HG02973 (cell line): ENCODE results near the gene AVL9.
"Not testable (repeated sequence)": the region's sequence is repeated elsewhere in the genome, so short reads cannot be mapped to it uniquely, and the experiment has no call there.

Experiments used
- ATAC-seq: cut with Tn5 transposase; IDR thresholded peaks from one replicate; pipeline ENCODE4 v1.9.1; 2021; ENCODE audit warnings: moderate library complexity; ENCODE audit not compliant: unreplicated experiment

AVL9 gene

GRCh38 chr7:32495298-32496051 lies at the start of gene AVL9:
AVL9 (plus strand) TSS chr7:32495489; CDS start chr7:32495710, 221 bp downstream.
- peak; percentile 95 for ATAC-seq

GRCh38 chr7:32447218-32447617 lies 48.1 kb upstream of the AVL9 start:
- ATAC-seq, result no peak

- no peak for ATAC-seq
Measured at GRCh38 chr7:32453341-32454011, 41.8 kb upstream of the AVL9 start.

- ATAC-seq, result no peak
Measured at GRCh38 chr7:32458025-32458424, 37.3 kb upstream of the AVL9 start.

GRCh38 chr7:32459788-32460187 lies 35.5 kb upstream of the AVL9 start:
- ATAC-seq, result no peak

DNA sequence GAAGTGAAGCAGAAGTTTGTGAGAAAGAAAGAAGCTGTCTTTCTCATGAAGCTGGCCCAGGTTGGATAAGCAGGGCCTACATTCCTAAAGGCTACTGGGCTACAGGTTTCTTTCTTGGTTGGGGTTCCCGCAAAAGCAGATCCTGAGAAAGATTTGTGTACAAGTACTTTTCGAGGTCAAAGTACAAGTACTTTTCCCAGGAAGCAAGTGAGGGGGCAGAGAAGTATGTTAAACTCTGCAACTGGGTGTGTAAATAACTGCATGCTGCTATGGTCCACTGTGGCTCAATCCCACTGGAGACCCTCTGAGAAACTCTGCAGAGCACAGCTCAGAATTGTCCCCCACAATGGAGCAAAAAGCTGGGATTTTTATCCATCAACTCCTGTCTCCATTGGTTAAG lies 33.8 kb upstream of the AVL9 start:
- ATAC-seq, result no peak

DNA sequence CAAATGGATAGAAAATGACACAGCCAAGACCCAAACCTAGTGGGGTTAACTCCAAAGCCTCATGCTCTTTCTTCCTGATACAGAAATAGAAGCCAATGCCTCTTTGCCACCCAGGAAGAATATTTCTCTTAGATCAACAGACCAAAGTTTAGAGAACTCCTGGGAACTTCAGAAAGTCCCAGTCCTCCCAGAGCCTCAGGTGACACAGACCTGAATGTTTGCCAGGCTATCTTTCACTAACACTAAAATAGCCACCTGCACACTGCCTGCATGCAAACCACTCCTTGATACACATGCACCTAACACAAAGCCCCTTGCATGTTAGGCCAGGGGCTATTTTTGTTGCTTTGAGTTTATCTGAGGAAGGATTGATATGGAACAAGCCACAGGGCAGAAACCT lies 32.8 kb upstream of the AVL9 start:
- ATAC-seq, result no peak

GRCh38 chr7:32462977-32463376 lies 32.3 kb upstream of the AVL9 start:
- no peak for ATAC-seq

DNA sequence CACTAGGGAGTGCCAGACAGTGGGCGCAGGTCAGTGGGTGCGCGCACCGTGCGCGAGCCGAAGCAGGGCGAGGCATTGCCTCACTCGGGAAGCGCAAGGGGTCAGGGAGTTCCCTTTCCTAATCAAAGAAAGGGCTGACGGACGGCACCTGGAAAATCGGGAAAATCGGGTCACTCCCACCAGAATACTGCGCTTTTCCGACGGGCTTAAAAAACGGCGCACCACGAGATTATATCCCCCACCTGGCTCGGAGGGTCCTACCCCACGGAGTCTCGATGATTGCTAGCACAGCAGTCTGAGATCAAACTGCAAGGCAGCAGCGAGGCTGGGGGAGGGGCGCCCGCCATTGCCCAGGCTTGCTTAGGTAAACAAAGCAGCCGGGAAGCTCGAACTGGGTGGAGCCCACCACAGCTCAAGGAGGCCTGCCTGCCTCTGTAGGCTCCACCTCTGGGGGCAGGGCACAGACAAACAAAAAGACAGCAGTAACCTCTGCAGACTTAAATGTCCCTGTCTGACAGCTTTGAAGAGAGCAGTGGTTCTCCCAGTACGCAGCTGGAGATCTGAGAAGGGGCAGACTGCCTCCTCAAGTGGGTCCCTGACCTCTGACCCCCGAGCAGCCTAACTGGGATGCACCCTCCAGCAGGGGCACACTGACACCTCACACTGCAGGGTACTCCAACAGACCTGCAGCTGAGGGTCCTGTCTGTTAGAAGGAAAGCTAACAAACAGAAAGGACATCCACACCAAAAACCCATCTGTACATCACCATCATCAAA lies 30.5 kb upstream of the AVL9 start:
- ATAC-seq, result not testable (repeated sequence)

DNA sequence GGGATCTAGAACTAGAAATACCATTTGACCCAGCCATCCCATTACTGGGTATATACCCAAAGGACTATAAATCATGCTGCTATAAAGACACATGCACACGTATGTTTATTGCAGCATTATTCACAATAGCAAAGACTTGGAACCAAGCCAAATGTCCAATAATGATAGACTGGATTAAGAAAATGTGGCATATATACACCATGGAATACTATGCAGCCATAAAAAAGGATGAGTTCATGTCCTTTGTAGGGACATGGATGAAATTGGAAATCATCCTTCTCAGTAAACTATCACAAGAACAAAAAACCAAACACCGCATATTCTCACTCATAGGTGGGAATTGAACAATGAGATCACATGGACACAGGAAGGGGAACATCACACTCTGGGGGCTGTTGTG lies 25.3 kb upstream of the AVL9 start:
- not testable (repeated sequence) for ATAC-seq

DNA sequence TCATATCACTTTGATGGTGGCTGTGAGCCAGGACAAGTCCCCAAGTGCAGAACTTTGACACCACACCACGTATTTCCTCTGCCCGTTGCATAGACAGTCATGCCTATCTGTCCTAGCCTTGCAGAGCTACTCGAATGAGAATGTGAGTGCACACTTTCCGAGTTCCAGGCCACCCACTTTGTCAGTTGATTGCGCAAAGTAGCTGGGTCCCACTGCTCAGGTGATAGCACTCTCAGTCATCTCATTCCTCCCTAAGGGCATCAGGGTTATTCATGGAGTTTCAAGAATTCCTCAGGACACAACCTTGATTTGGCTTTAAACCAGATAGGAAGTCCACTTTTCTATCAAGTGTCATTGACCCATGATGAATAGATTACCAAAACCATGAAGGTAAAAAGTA lies 24.4 kb upstream of the AVL9 start:
- ATAC-seq, result no peak

DNA sequence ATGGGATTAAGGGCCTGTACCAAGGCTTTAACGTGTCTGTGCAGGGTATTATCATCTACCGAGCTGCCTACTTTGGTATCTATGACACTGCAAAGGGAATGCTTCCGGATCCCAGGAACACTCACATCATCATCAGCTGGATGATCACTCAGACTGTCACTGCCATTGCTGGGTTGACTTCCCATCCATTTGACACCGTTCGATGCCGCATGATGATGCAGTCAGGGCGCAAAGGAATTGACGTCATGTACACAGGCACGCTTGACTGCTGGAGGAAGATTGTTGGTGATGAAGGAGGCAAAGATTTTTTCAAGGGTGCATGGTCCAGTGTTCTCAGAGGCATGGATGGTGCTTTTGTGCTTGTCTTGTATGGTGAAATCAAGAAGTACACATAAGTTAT lies 23.3 kb upstream of the AVL9 start:
- ATAC-seq, result no peak

DNA sequence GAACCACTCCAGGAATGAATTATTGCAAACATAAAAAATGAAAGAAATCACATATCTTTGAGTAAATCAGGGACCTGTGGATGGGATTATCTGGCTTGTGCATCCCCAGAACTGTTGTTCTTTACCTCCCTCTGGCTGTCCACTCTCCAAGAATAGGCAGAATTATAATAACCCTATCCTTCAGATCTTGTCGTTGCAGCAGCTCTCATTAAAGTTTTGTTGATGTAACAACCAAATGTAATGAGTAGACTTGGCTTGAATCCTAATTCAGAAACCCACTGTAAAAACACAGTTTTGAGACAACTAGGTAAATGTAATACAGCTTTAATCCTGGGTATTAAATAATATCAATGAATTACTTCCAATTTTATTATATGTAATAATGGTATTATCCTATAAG lies 21.3 kb upstream of the AVL9 start:
- ATAC-seq, result no peak

GRCh38 chr7:32476816-32477648 lies 18.3 kb upstream of the AVL9 start:
- ATAC-seq, result no peak

- no peak for ATAC-seq
Measured at GRCh38 chr7:32477649-32477980, 17.7 kb upstream of the AVL9 start.

DNA sequence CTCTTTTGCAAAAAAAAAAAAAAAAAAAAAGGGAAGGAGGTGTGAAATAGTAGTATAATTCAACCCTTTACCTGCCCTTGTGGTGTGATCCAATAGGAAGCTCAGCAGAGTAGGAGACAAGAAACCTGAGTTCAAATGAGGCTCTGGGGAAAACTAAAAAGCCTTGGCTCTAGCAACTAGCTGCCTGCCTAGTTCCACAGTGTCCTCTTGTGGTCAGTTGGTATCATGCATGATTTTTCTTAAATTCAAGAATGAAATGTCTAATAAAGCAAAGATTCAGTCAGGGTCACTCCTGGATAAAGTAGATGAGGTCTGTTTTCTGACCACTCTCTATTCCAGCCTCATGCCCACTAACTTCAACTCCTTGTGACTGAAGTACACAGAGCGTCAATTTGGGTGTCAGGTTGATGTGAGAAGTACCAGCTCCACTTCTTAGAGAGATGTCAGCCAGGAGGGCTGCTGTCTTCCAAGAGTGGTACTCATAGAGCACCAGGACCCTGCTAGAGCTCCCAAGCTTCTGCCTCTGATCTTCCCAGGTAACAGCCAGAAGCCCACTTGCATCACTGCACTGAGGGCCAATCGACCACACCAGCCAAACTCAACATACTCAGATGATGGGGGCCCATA lies 15.6 kb upstream of the AVL9 start:
- no peak for ATAC-seq

- ATAC-seq, result no peak
Measured at GRCh38 chr7:32481176-32481575, 14.1 kb upstream of the AVL9 start.

- no peak for ATAC-seq
Measured at GRCh38 chr7:32481921-32482320, 13.4 kb upstream of the AVL9 start.

GRCh38 chr7:32489788-32490126 lies 5.5 kb upstream of the AVL9 start:
- no peak for ATAC-seq

DNA sequence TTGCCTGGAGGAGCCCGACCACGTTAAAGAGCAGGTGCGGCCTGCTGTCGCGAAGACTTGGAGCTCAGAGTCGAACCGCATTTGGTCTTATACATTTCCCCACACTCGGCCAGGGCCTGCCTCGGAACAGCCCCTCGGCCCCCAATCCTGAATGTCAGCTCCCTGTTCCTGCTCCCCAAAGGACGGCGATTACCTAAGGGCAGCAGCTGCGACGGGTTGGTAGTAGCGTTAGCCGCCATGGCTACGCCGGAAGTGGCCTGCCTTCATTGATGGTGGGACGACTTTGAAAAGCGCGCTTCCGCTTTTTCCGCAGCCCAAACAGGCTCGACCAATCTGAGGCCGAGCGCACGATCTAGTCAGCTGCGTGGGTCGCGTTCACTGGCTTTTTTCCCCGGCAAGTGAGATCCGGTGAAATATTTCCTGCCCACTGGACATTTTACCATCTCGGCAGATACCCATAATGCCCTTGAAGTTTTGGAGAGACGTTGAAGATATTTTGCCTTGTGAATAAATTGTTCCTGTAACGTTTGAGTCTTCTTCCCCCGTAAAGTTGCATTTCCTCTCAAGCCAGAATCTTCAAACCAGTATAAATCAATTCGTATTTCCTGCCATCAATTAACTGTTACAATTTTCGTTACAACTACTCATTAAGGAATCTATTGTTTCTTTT lies 5.0 kb upstream of the AVL9 start, which contains the start of gene LSM5:
LSM5 (minus strand) TSS at position 254 of the 670 bp plus-strand sequence; CDS start at position 239, 15 bp downstream.
- ATAC-seq, result peak; percentile 86
